GM11168 (cell line): Measurements from ENCODE around the gene FBLIM1.

Experiments used
- in situ Hi-C: fragments of 300-500 bp; cut with MboI; formaldehyde crosslinking; loops from one replicate; pipeline ENCODE4 v1.12.0; 2022; ENCODE audit warnings: low sequenced_read_pairs; ENCODE audit not compliant: unreplicated experiment

Gene FBLIM1

GRCh38 chr1:15730423-15730822 is 28.2 kb upstream of the FBLIM1 start:
- in situ Hi-C loops = no loop called here

GRCh38 chr1:15730936-15731335 is 27.7 kb upstream of the FBLIM1 start:
- in situ Hi-C loops = no loop called here

- in situ Hi-C loops = no loop called here
Measured at GRCh38 chr1:15731735-15732685, 26.6 kb upstream of the FBLIM1 start.

GRCh38 chr1:15732686-15733081 is 25.9 kb upstream of the FBLIM1 start:
- in situ Hi-C loops = no loop called here

- in situ Hi-C loops = no loop called here
Measured at GRCh38 chr1:15733218-15733725, 25.3 kb upstream of the FBLIM1 start.

GRCh38 chr1:15733726-15734226 is 24.8 kb upstream of the FBLIM1 start:
- in situ Hi-C loops = no loop called here

GRCh38 chr1:15734296-15734695 is 24.3 kb upstream of the FBLIM1 start:
- in situ Hi-C loops = no loop called here

GRCh38 chr1:15734901-15735300 is 23.7 kb upstream of the FBLIM1 start:
- in situ Hi-C loops = no loop called here

- in situ Hi-C loops = no loop called here
Measured at GRCh38 chr1:15735304-15736037, 23.1 kb upstream of the FBLIM1 start.

GRCh38 chr1:15736038-15736891 is 22.3 kb upstream of the FBLIM1 start, which contains the start of gene SLC25A34:
Gene SLC25A34, plus strand, starts transcription at chr1:15736258. Its CDS starts 228 bp downstream, at chr1:15736486.
- in situ Hi-C loops = no loop called here

GRCh38 chr1:15736892-15737261 is 21.7 kb upstream of the FBLIM1 start:
- in situ Hi-C loops = no loop called here

GRCh38 chr1:15737324-15738319 is 21.0 kb upstream of the FBLIM1 start:
- in situ Hi-C loops = no loop called here

- in situ Hi-C loops = no loop called here
Measured at GRCh38 chr1:15738416-15739113, 20.0 kb upstream of the FBLIM1 start.

GRCh38 chr1:15739259-15739658 is 19.3 kb upstream of the FBLIM1 start:
- in situ Hi-C loops = no loop called here

GRCh38 chr1:15739745-15740144 is 18.9 kb upstream of the FBLIM1 start:
- in situ Hi-C loops = no loop called here

GRCh38 chr1:15740924-15741850 is 17.4 kb upstream of the FBLIM1 start:
- in situ Hi-C loops = no loop called here

- in situ Hi-C loops = no loop called here
Measured at GRCh38 chr1:15742339-15742801, 16.2 kb upstream of the FBLIM1 start, which contains the start of gene TMEM82. Gene TMEM82, plus strand, starts transcription at chr1:15742499. Its CDS starts 61 bp downstream, at chr1:15742560.
